Lower leg skin (tissue), 4 donors: ENCODE results near the gene RAPGEF1. TPM values are rescaled to one million over a fixed set of nuclear protein-coding genes. Genes with fewer than 3 reads are reported as not detected.

ENCODE experiments used
- DNase-seq, 2 donors: peaks; one replicate each; pipeline ENCODE4 v3.0.0-alpha.2; 2019; ENCODE audit warnings: low spot score in 2 of 2
- H3K4me3 ChIP-seq: fragments of 200-600 bp; sonication (generic); 2 replicates; pipeline ENCODE4 v1.5.1; 2017; ENCODE audit warnings: mild to moderate bottlenecking, low read depth; ENCODE audit not compliant: poor library complexity, severe bottlenecking
- CTCF ChIP-seq, 3 donors: fragments of 450-650 bp; IDR thresholded peaks; one replicate each; pipeline ENCODE4 v1.5.1; 2016; ENCODE audit warnings: antibody characterized with exemption in 3 of 3, mild to moderate bottlenecking in 3 of 3, moderate library complexity in 2 of 3
- POLR2A ChIP-seq, 2 donors: fragments of 450-650 bp; IDR thresholded peaks; one replicate each; pipeline ENCODE4 v1.6.1; 2016 to 2017; ENCODE audit warnings: antibody characterized with exemption in 2 of 2, mild to moderate bottlenecking in 1 of 2, moderate library complexity in 1 of 2
- WGBS, 2 donors: methylation state at CpG; one replicate each; pipeline ENCODE4 v1.1.5; 2018; 5-methylcytosine and 5-hydroxymethylcytosine counted together
- intact Hi-C: fragments of 100-400 bp; cut with DNase I; formaldehyde crosslinking; loops from one replicate; pipeline ENCODE4 v1.15.0; 2023; ENCODE audit warnings: low total_unique reads
- total RNA-seq, 4 donors: library from RNA; depleted of rRNA; stranded (reverse); fragments of >200 nt; gene quantifications; one replicate each; pipeline ENCODE4 v1.1.0, GENCODE V29; 2016

The RAPGEF1 gene
- total RNA-seq, 4 donors from 2014 or later = 18.0 to 70.8 (median 43.5) TPM

- intact Hi-C loops = no loop called here
These were observed 41.2 kb upstream of the RAPGEF1 start for GRCh38 chr9:131781069-131781468.

GRCh38 chr9:131776473-131776872, 36.6 kb upstream of the RAPGEF1 start:
- 13 to 14% methylated on average over 7 of the region's 7 CpGs for WGBS, 2 donors
- TF ChIP-seq POLR2A (IDR thresholded peaks at IDR 0.05) (no peak), CTCF (IDR thresholded peaks at IDR 0.05) (no peak)
- intact Hi-C loops = no loop called here
- DNase-seq = no peak
- H3K4me3 ChIP-seq = no peak overlapping the region

More at GRCh38 chr9:131781069-131781468, 41.2 kb upstream of the RAPGEF1 start:
- no peak for DNase-seq
- no peak overlapping the region for H3K4me3 ChIP-seq
- WGBS, 2 donors = 59 to 60% methylated on average over 3 of the region's 3 CpGs
- TF ChIP-seq POLR2A (IDR thresholded peaks at IDR 0.05) (no peak), CTCF (IDR thresholded peaks at IDR 0.05) (no peak)

- 30 to 40% methylated on average over 2 to 3 of the region's 3 CpGs for WGBS, 2 donors
- no peak for DNase-seq
- H3K4me3 ChIP-seq = no peak overlapping the region
- TF ChIP-seq POLR2A (IDR thresholded peaks at IDR 0.05) (no peak), CTCF (IDR thresholded peaks at IDR 0.05) (no peak)
- intact Hi-C loops = no loop called here
These were observed 36.2 kb upstream of the RAPGEF1 start for GRCh38 chr9:131776036-131776435.

GRCh38 chr9:131774636-131775035, 34.8 kb upstream of the RAPGEF1 start:
- TF ChIP-seq CTCF (IDR thresholded peaks at IDR 0.05) (no peak), POLR2A (IDR thresholded peaks at IDR 0.05) (no peak)
- intact Hi-C loops = no loop called here
- WGBS, 2 donors = 83 to 93% methylated on average over 6 of the region's 6 CpGs
- DNase-seq = no peak
- H3K4me3 ChIP-seq = no peak overlapping the region

- DNase-seq = no peak
- intact Hi-C loops = no loop called here
- WGBS, 2 donors = 18 to 28% methylated on average over 6 of the region's 6 CpGs
- H3K4me3 ChIP-seq = no peak overlapping the region
- TF ChIP-seq CTCF (IDR thresholded peaks at IDR 0.05) = no peak
- TF ChIP-seq POLR2A (IDR thresholded peaks at IDR 0.05) = no peak
These were observed 34.1 kb upstream of the RAPGEF1 start for GRCh38 chr9:131773911-131774379.

- no peak for DNase-seq
- intact Hi-C loops = no loop called here
- TF ChIP-seq POLR2A (IDR thresholded peaks at IDR 0.05) (no peak), CTCF (IDR thresholded peaks at IDR 0.05) (no peak)
- no peak overlapping the region for H3K4me3 ChIP-seq
- WGBS, 2 donors = 86 to 87% methylated on average over 3 of the region's 3 CpGs
These were observed 33.1 kb upstream of the RAPGEF1 start for GRCh38 chr9:131772940-131773339.
